LNCAP (cell line): ENCODE measurements around the gene ZNF699.

Experiments
- CTCF ChIP-seq: fragments of 450-650 bp; IDR thresholded peaks from 2 replicates; pipeline ENCODE4 v1.5.1; 2017; ENCODE audit warnings: mild to moderate bottlenecking

ZNF699 gene

GRCh38 chr19:9250630-9251029 lies 59.0 kb downstream of the ZNF699 start, which contains the start of gene OR7E24:
Gene OR7E24, plus strand, starts transcription at chr19:9250930. Its CDS starts 114 bp downstream, at chr19:9251044.
- no peak for TF ChIP-seq CTCF
